Smooth muscle cell of trachea (primary cell): ENCODE results near the gene KIF14. TPM values are rescaled to one million over a fixed set of nuclear protein-coding genes. Genes with fewer than 3 reads are reported as not detected.

ENCODE experiments used
- total RNA-seq: library from RNA; depleted of rRNA; stranded (reverse); fragments of >200 nt; gene quantifications from 2 replicates; pipeline ENCODE4 v1.2.1, GENCODE V29; 2014

Gene KIF14, protein sequence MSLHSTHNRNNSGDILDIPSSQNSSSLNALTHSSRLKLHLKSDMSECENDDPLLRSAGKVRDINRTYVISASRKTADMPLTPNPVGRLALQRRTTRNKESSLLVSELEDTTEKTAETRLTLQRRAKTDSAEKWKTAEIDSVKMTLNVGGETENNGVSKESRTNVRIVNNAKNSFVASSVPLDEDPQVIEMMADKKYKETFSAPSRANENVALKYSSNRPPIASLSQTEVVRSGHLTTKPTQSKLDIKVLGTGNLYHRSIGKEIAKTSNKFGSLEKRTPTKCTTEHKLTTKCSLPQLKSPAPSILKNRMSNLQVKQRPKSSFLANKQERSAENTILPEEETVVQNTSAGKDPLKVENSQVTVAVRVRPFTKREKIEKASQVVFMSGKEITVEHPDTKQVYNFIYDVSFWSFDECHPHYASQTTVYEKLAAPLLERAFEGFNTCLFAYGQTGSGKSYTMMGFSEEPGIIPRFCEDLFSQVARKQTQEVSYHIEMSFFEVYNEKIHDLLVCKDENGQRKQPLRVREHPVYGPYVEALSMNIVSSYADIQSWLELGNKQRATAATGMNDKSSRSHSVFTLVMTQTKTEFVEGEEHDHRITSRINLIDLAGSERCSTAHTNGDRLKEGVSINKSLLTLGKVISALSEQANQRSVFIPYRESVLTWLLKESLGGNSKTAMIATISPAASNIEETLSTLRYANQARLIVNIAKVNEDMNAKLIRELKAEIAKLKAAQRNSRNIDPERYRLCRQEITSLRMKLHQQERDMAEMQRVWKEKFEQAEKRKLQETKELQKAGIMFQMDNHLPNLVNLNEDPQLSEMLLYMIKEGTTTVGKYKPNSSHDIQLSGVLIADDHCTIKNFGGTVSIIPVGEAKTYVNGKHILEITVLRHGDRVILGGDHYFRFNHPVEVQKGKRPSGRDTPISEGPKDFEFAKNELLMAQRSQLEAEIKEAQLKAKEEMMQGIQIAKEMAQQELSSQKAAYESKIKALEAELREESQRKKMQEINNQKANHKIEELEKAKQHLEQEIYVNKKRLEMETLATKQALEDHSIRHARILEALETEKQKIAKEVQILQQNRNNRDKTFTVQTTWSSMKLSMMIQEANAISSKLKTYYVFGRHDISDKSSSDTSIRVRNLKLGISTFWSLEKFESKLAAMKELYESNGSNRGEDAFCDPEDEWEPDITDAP (N-terminal part only)
- total RNA-seq = 0.83 and 16.0 TPM in 2 replicates

DNA sequence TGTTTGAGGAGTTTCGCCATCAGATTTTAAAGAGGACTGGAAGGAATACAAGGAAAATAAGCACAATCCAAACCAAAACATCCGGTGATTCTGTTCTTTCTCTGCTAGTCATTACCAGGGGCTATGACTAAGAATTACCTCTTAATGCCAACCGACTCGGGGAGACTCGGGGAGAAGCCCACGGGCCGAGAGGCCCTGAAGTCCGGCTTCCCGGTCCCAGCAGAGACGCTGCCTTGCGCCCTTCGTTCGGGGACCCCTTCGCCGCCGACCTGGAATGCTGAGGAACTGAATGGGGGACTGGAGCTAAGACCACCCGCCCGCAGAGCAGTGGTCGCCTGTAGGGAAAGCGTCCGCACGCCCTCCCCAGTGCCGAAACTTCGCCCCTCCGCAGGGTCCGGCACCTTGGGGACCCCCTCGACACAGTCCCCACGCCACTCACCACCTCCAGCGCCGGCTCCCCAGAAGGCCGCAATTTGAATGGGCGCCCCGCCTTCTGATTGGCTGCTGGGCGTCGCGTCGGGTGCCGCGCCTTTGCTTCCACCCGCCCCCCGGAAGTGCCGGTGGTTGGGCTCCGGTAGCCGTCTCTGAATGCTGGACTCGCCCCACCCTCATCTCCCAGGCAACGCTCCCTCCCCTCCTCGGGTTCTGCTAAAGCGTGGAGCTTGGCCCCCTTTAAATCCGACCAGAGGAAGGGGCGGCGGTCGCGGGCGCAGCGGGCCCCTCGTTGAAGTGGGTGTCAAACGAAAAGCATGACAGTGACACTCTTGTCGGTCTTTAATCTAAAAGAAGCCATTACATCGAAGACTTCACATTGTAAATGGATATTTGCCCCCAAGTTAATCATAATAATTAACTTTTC is at the start of gene KIF14:
Gene KIF14, minus strand, starts transcription at position 479 of the 859 bp plus-strand sequence. CDS start 2,028 bp downstream, outside the sequence.

DNA sequence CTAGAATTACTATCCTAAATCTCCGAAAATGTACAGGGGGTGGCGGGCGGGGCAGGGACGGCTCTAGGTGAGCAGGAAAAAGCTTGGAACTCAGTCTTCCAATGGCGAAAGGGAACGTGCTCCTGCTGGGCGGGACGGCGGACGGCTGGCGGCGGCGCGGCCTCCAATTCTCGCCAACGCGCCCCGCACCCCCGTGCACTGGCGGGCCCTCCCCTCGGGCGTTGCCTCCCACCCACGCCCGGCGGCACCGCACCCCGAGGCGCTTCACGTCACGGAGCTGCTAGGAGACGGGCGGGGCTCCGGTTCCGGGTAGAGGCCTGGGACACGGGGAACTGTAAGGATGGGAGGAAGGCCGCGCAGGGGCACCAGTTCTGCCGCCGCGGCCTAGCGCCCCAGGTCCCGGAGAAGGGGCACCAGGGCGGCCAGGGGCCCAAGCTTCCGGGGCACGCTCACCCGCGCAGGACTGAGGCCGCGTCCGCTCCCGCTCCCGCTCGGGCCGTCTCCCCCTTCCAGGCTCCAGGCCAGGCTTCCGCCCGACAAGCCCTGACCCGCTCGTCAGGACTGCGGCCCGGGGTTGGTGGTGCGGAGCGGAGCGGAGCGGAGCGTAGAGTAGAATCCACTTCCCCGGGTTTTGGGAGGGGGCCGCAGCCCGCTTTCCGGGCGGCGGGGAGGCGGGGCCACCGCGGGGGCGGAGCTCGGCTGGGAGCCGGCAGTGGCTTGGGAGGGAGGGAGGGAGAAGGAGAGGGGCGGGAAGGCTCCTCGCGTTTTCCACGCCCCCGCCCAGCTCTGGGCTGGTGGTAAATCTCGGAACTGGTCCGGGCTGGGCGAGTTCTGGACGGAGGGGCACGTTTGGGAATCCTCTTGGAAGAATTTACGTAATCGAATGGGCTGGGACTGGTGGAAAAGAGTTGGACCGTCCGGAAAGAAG is 49.0 kb upstream of the KIF14 start, which contains the start of gene DDX59:
Gene DDX59, minus strand, starts transcription at position 594 of the 928 bp plus-strand sequence. CDS start 3,167 bp downstream, outside the sequence.

Other genes starting within 250 kb of the KIF14 start
- gene ZNF281, start 210.7 kb downstream of the KIF14 start, total RNA-seq = 26.1 and 27.2 TPM in 2 replicates
- 12.9 and 17.2 TPM in 2 replicates for gene DDX59, start 49.2 kb upstream of the KIF14 start, total RNA-seq
- 30.3 and 31.1 TPM in 2 replicates for gene CAMSAP2, start 118.1 kb upstream of the KIF14 start, total RNA-seq